Osteoblast (primary cell): Measurements from ENCODE around the gene HDAC4. TPM values are rescaled to one million over a fixed set of nuclear protein-coding genes. Genes with fewer than 3 reads are reported as not detected.
A peak's percentile ranks its signal among the peaks of the same experiment; 100 is the strongest.

Experiments
- DNase-seq: peaks from one replicate; pipeline ENCODE4 v3.0.0; 2011; ENCODE audit warnings: low spot score, mixed read lengths; ENCODE audit not compliant: insufficient read length; ENCODE audit errors: missing footprints
- H2AFZ ChIP-seq: 2 replicates; pipeline ENCODE4 v1.6.0; 2011; ENCODE audit warnings: mild to moderate bottlenecking, low read length
- H3K27ac ChIP-seq: 2 replicates; pipeline ENCODE4 v1.5.1; 2011; ENCODE audit warnings: mild to moderate bottlenecking, low read depth, low read length, moderate library complexity
- H3K27me3 ChIP-seq: 2 replicates; pipeline ENCODE4 v1.6.0; 2012; ENCODE audit warnings: mild to moderate bottlenecking, control low read depth, inconsistent platforms, low read length, moderate library complexity; ENCODE audit not compliant: insufficient read depth
- H3K36me3 ChIP-seq: 2 replicates; pipeline ENCODE4 v1.5.1; 2011; ENCODE audit warnings: mild to moderate bottlenecking, low read length, control low read depth, moderate library complexity; ENCODE audit not compliant: insufficient read depth
- H3K4me1 ChIP-seq: 2 replicates; pipeline ENCODE4 v1.5.1; 2011; ENCODE audit warnings: mild to moderate bottlenecking, low read length, control low read depth, moderate library complexity; ENCODE audit not compliant: insufficient read depth
- H3K4me2 ChIP-seq: 2 replicates; pipeline ENCODE4 v1.6.0; 2011; ENCODE audit warnings: mild to moderate bottlenecking, low read length; ENCODE audit not compliant: insufficient read depth
- H3K4me3 ChIP-seq: fragments of 200-600 bp; sonication (generic); 3 replicates; pipeline ENCODE4 v1.5.1; 2012; ENCODE audit warnings: mild to moderate bottlenecking, low read length, inconsistent platforms; ENCODE audit not compliant: insufficient read depth
- H3K79me2 ChIP-seq: 2 replicates; pipeline ENCODE4 v1.6.0; 2012; ENCODE audit warnings: mild to moderate bottlenecking, low read length, control low read depth, inconsistent platforms; ENCODE audit not compliant: insufficient read depth
- H3K9me3 ChIP-seq: 2 replicates; pipeline ENCODE4 v1.5.1; 2011; ENCODE audit warnings: low read depth, low read length, control low read depth
- H4K20me1 ChIP-seq: 2 replicates; pipeline ENCODE4 v1.6.0; 2012; ENCODE audit warnings: mild to moderate bottlenecking, low read length, control low read depth; ENCODE audit not compliant: insufficient read depth
- total RNA-seq: library from RNA; depleted of rRNA; stranded (reverse); fragments of >200 nt; gene quantifications from 2 replicates; pipeline ENCODE4 v1.2.3, GENCODE V29; 2012
- TF ChIP-seq, protein P1 (sequence below): IDR thresholded peaks from 2 replicates; pipeline ENCODE4 v1.5.1; 2011; ENCODE audit warnings: mild to moderate bottlenecking, low read depth, low read length, moderate library complexity; ENCODE audit errors: extremely low read depth

Gene HDAC4
- total RNA-seq, 1 donor = 30.8 TPM

DNA sequence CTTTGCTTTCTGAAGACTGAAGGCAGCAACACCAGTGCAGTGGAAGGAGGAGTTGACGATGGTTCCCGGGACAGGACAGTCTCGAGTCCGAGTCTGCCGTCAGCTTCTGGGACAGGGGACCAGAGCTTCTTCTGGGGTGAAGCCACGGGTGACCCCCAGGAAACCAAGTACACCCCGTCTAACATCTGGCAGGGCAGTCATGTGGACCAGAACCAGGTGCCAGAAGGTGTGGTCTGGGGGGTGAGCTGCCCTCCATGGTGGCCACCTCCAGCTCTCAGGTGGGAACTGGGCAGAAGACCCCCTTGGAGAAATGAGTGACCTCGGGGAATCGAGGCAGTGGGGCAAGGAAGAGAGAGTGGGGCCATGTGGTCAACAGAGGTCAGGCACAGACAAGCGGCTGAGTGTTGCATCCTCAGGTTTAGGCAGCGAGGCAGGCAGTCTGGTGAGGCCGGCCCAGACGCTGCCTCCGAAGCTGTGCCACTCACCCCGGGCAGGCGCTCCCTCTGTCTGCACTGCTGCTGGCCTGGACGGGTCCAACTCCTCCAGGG is 204.3 kb downstream of the HDAC4 start:
- no peak overlapping the region for H3K4me3 ChIP-seq

DNA sequence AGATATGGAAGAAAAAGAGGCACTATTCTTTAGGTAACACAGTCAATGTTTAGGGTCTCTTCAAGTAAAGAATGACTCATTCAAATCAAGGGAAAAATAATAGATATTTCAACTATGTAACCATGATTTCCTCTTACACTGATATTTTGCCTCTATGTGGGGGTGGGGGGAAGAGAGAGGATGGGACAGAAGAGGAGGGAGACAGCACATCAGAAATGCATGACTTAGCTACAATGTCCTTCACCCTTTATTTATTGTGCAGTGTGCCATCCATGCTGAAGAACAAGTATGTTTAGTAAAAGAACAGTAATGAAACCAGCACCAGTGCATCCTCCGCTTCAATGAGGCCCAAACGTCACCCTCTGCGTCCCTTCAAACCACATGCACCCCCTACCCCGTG is 204.8 kb downstream of the HDAC4 start:
- peaks cover 6% of the 10 kb centered on the region for H4K20me1 ChIP-seq

More for the DNA sequence above, 204.3 kb downstream of the HDAC4 start:
- H4K20me1 ChIP-seq = peaks cover 6% of the 10 kb centered on the region
- H2AFZ ChIP-seq = no peak overlapping the region
- H3K27ac ChIP-seq = no peak overlapping the region
- H3K9me3 ChIP-seq = no peaks in the 10 kb centered on the region
- no peak for DNase-seq
- peaks cover 4% of the 10 kb centered on the region for H3K36me3 ChIP-seq
- H3K79me2 ChIP-seq = no peaks in the 10 kb centered on the region
- H3K4me2 ChIP-seq = no peak overlapping the region
- H3K27me3 ChIP-seq = no peaks in the 10 kb centered on the region
- TF ChIP-seq, protein P1, sequence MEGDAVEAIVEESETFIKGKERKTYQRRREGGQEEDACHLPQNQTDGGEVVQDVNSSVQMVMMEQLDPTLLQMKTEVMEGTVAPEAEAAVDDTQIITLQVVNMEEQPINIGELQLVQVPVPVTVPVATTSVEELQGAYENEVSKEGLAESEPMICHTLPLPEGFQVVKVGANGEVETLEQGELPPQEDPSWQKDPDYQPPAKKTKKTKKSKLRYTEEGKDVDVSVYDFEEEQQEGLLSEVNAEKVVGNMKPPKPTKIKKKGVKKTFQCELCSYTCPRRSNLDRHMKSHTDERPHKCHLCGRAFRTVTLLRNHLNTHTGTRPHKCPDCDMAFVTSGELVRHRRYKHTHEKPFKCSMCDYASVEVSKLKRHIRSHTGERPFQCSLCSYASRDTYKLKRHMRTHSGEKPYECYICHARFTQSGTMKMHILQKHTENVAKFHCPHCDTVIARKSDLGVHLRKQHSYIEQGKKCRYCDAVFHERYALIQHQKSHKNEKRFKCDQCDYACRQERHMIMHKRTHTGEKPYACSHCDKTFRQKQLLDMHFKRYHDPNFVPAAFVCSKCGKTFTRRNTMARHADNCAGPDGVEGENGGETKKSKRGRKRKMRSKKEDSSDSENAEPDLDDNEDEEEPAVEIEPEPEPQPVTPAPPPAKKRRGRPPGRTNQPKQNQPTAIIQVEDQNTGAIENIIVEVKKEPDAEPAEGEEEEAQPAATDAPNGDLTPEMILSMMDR = no peak
- no peaks in the 10 kb centered on the region for H3K4me1 ChIP-seq

DNA sequence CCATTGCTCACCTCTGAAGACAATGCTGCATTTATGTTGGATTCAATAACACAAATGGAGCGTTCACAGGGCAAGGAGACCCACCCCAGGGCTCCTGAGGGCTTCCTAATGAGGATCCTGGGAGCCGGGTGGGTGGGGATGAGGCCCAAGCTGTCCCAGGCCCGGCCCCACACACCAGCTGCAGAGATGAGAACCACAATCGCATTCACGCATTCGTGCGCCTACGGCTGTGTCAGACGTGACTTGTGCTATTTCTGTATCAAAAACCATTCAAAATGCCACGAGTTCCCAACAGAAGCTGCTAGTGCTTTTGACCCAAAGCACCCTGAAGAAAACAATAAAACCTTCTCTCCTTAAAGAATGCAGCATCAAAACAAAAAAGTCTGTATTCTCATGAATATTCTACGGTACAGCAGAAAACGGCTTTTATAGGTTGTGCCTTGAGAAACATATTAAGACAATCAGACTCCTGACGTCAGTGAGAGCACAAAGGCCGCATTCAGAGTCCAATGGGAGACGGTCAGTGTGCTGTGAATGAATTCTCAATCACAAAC is 205.4 kb downstream of the HDAC4 start:
- H3K27ac ChIP-seq = no peak overlapping the region
- no peak overlapping the region for H3K4me2 ChIP-seq
- no peak overlapping the region for H2AFZ ChIP-seq
- DNase-seq = peak; percentile 18
- peaks cover 4% of the 10 kb centered on the region for H3K36me3 ChIP-seq
- no peaks in the 10 kb centered on the region for H3K27me3 ChIP-seq
- no peak overlapping the region for H3K4me3 ChIP-seq
- no peaks in the 10 kb centered on the region for H3K79me2 ChIP-seq
- no peaks in the 10 kb centered on the region for H3K9me3 ChIP-seq
- H4K20me1 ChIP-seq = peaks cover 6% of the 10 kb centered on the region
- TF ChIP-seq, protein P1 = no peak
- H3K4me1 ChIP-seq = no peaks in the 10 kb centered on the region

More for the DNA sequence above, 204.8 kb downstream of the HDAC4 start:
- Histone ChIP-seq H3K79me2 (no peaks in the 10 kb centered on the region), H3K27ac (no peak overlapping the region), H3K9me3 (no peaks in the 10 kb centered on the region), H3K4me1 (no peaks in the 10 kb centered on the region), H3K27me3 (no peaks in the 10 kb centered on the region), H2AFZ (no peak overlapping the region), H3K4me3 (no peak overlapping the region), H3K36me3 (peaks cover 4% of the 10 kb centered on the region), H3K4me2 (no peak overlapping the region)
- no peak for DNase-seq
- TF ChIP-seq, protein P1 = no peak

DNA sequence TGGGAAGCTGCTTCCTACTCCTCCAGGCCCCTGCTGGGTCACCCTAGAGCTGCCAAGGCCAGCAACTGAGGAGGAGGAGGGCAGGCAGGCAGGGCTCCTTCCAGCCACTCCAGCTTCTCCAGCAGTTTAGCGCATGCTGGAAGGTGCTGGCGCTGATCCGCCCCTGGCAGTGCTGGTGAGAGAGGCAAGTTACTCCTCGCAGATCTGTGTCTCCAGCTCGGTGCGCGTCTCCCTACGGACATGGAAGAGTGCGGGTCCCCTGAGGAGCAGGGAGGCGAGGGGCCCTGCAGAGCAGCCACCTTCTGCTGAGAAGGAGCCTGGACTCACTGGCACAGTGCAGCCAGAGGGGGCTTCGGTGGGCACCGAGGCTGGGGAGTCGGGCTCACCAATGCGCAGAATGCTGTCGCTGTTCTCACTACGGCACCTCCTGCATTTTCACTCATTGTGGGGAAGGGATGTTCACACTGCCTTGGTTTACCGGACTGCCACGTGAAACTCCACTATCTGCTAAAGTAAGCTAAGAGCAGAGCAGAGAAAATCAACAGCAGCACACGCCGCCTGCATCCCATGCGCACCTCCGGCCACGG is 206.0 kb downstream of the HDAC4 start:
- no peaks in the 10 kb centered on the region for H3K27me3 ChIP-seq
- H3K4me2 ChIP-seq = no peak overlapping the region
- no peaks in the 10 kb centered on the region for H3K79me2 ChIP-seq
- TF ChIP-seq, protein P1 = no peak
- H2AFZ ChIP-seq = no peak overlapping the region
- no peak overlapping the region for H3K27ac ChIP-seq
- H3K9me3 ChIP-seq = no peaks in the 10 kb centered on the region
- no peak overlapping the region for H3K4me3 ChIP-seq
- H4K20me1 ChIP-seq = peaks cover 6% of the 10 kb centered on the region
- H3K4me1 ChIP-seq = no peaks in the 10 kb centered on the region
- peaks cover 4% of the 10 kb centered on the region for H3K36me3 ChIP-seq
- DNase-seq = peak; percentile 37
